Lung (tissue), 12 donors: ENCODE measurements around the gene DDIT4L. TPM values are rescaled to one million over a fixed set of nuclear protein-coding genes. Genes with fewer than 3 reads are reported as not detected.

Experiments
- ATAC-seq: fragments of 200-7000 bp; cut with Tn5 transposase; one replicate; pipeline ENCODE4 v1.9.1; 2020; ENCODE audit warnings: moderate number of reproducible peaks; ENCODE audit not compliant: insufficient read depth, low FRiP score
- DNase-seq, 3 donors: peaks; one replicate each; pipeline ENCODE4 v3.0.0-alpha.2; 2013 to 2017
- H3K27ac ChIP-seq, 2 donors: one replicate each; pipeline ENCODE4 v1.5.1; 2013; ENCODE audit warnings: mild to moderate bottlenecking in 2 of 2, moderate library complexity in 2 of 2, control low read depth in 1 of 2, inconsistent platforms in 1 of 2, low read depth in 1 of 2, low read length in 1 of 2
- H3K27me3 ChIP-seq, 3 donors: one replicate each; pipeline ENCODE4 v1.5.1; 2013; ENCODE audit warnings: low read length in 2 of 3; ENCODE audit not compliant: control insufficient read depth in 3 of 3, insufficient read depth in 3 of 3
- H3K36me3 ChIP-seq, 4 donors: one replicate each; pipeline ENCODE4 v1.5.1; 2013; ENCODE audit warnings: low read length in 4 of 4, mild to moderate bottlenecking in 1 of 4, moderate library complexity in 1 of 4; ENCODE audit not compliant: control insufficient read depth in 4 of 4, insufficient read depth in 4 of 4
- H3K4me1 ChIP-seq, 5 donors: one replicate each; pipeline ENCODE4 v1.5.1; 2013; ENCODE audit warnings: low read length in 5 of 5, mild to moderate bottlenecking in 2 of 5, moderate library complexity in 1 of 5; ENCODE audit not compliant: control insufficient read depth in 5 of 5, insufficient read depth in 5 of 5
- H3K4me3 ChIP-seq: one replicate; pipeline ENCODE4 v1.5.1; 2013; ENCODE audit warnings: mild to moderate bottlenecking, control low read depth, moderate library complexity
- H3K9ac ChIP-seq, 2 donors: one replicate each; pipeline ENCODE4 v1.5.1; 2013; ENCODE audit warnings: low read length in 2 of 2, control low read depth in 1 of 2; ENCODE audit not compliant: insufficient read depth in 1 of 2
- H3K9me3 ChIP-seq, 4 donors: one replicate each; pipeline ENCODE4 v1.5.1; 2013; ENCODE audit warnings: low read length in 3 of 4, mild to moderate bottlenecking in 1 of 4, moderate library complexity in 1 of 4; ENCODE audit not compliant: control insufficient read depth in 4 of 4, insufficient read depth in 3 of 4
- CTCF ChIP-seq: IDR thresholded peaks from 2 replicates; pipeline ENCODE4 v1.5.1; 2012; ENCODE audit warnings: mild to moderate bottlenecking; ENCODE audit errors: control extremely low read depth, extremely low read depth
- WGBS, 2 donors: extraction: QIAGEN DNeasy Blood & Tissue Kit; methylation state at CpG; one replicate each; pipeline ENCODE4 v1.1.7; 2013; 5-methylcytosine and 5-hydroxymethylcytosine counted together
- polyA plus RNA-seq, 2 donors: library from polyadenylated mRNA; stranded (reverse); fragments of 200-250 nt; gene quantifications; one replicate each; pipeline ENCODE4 v1.2.1, GENCODE V29; 2013
- total RNA-seq, 2 donors: library from RNA; depleted of rRNA in 1 of 2; stranded (reverse); fragments of >200 nt in 1 of 2; gene quantifications; one replicate each; pipeline ENCODE4 v1.2.1, GENCODE V29; 2014 to 2021
- donor health status: control.
- donor health status: control.
- donor health status: Bipolar disorder and iron deficiency.
- donor health status: healthy.
- donor health status: DM: yes; HTN: yes; CAD: no.

DDIT4L gene
- total and polyA plus RNA-seq, 4 donors: 0.47 to 3.0 (median 1.1) TPM

GRCh38 chr4:100224160-100224559 is 33.9 kb upstream of the DDIT4L start:
- DNase-seq (no peak), ATAC-seq (no peak)
- TF ChIP-seq CTCF: no peak
- no peak overlapping the region for H3K9ac ChIP-seq
- H3K27me3 ChIP-seq: no peaks in the 10 kb centered on the region
- H3K27ac ChIP-seq: no peak overlapping the region
- H3K9me3 ChIP-seq: peaks cover 0 to 20% (median 12%) of the 10 kb centered on the region in 4 donors
- peaks cover 0 to 1% (median 0%) of the 10 kb centered on the region in 4 donors for H3K36me3 ChIP-seq
- no peaks in the 10 kb centered on the region for H3K4me1 ChIP-seq
- H3K4me3 ChIP-seq: no peak overlapping the region

GRCh38 chr4:100208964-100209363 is 18.7 kb upstream of the DDIT4L start:
- WGBS, 2 donors: 30 to 44% methylated on average over 1 of the region's 1 CpG
- no peaks in the 10 kb centered on the region for H3K4me1 ChIP-seq
- no peak for DNase-seq
- no peak overlapping the region for H3K9ac ChIP-seq
- H3K9me3 ChIP-seq: no peaks in the 10 kb centered on the region
- H3K27me3 ChIP-seq: no peaks in the 10 kb centered on the region
- no peak for TF ChIP-seq CTCF
- H3K36me3 ChIP-seq: no peaks in the 10 kb centered on the region
- no peak overlapping the region for H3K4me3 ChIP-seq
- no peak overlapping the region for H3K27ac ChIP-seq
- no peak for ATAC-seq

GRCh38 chr4:100208459-100208858 is 18.2 kb upstream of the DDIT4L start:
- no peak for TF ChIP-seq CTCF

DNA sequence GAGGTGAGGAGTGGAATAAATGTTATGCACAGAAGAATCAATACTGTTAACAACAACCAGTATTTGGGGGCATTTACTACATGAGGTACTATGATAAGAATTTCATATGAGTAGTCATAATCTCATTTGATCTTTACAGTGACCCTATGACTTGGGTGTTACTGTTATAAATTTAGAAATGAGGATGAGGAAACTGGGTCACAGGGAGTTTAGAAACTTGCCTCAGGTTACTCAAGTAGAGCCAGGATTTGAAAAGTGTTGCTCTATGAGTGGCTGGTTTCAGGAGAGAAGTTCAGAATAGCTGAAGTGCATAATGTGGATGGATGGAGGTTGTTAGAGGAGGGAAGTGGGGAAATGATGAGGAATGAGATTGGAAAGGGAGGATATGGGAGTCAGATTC is 16.6 kb upstream of the DDIT4L start:
- H3K36me3 ChIP-seq: no peaks in the 10 kb centered on the region
- H3K4me1 ChIP-seq: no peaks in the 10 kb centered on the region
- no peak overlapping the region for H3K4me3 ChIP-seq
- TF ChIP-seq CTCF: no peak
- no peak overlapping the region for H3K9ac ChIP-seq
- ATAC-seq (no peak), DNase-seq (no peak)
- H3K27me3 ChIP-seq: no peaks in the 10 kb centered on the region
- H3K27ac ChIP-seq: no peak overlapping the region
- H3K9me3 ChIP-seq: no peaks in the 10 kb centered on the region

More at GRCh38 chr4:100208459-100208858, 18.2 kb upstream of the DDIT4L start:
- H3K27ac ChIP-seq: no peak overlapping the region
- DNase-seq (peak in 1 of 3 donors; percentile 1), ATAC-seq (no peak)
- 80 to 86% methylated on average over 3 of the region's 3 CpGs for WGBS, 2 donors
- no peaks in the 10 kb centered on the region for H3K36me3 ChIP-seq
- no peaks in the 10 kb centered on the region for H3K4me1 ChIP-seq
- H3K27me3 ChIP-seq: no peaks in the 10 kb centered on the region
- H3K4me3 ChIP-seq: no peak overlapping the region
- no peaks in the 10 kb centered on the region for H3K9me3 ChIP-seq
- no peak overlapping the region for H3K9ac ChIP-seq
